H1 (cell line): ENCODE results near the gene FBXO34. TPM values are rescaled to one million over a fixed set of nuclear protein-coding genes. Genes with fewer than 3 reads are reported as not detected.

Experiments
- CTCF ChIA-PET: fragments of 300-600 bp; sonication (Branson Sonifier 250); formaldehyde crosslinking; loops from one replicate; lab custom pipeline; 2021; ENCODE audit not compliant: partially characterized antibody; lab: Charles Lee
- POLR2A ChIA-PET: fragments of 300-600 bp; sonication (Branson Sonifier 250); formaldehyde crosslinking; loops from one replicate; lab custom pipeline; 2021; ENCODE audit warnings: inconsistent platforms; ENCODE audit not compliant: partially characterized antibody; lab: Charles Lee
- DNase-seq, 2 experiments: peaks; one replicate each; pipeline versions ENCODE4 v3.0.0 to v3.0.0-alpha.2; 2010 to 2022; ENCODE audit warnings: low spot score in 2 of 2, low read depth in 1 of 2, mixed read lengths in 1 of 2
- FAIRE-seq: peaks from 2 replicates; lab custom pipeline; 2011; peaks lifted over from hg19 to GRCh38; lab: Jason Lieb, UNC
- H2AFZ ChIP-seq: 2 replicates; pipeline ENCODE4 v1.8.1; 2012; ENCODE audit warnings: low read length, inconsistent platforms
- H2AK5ac ChIP-seq: 2 replicates; pipeline ENCODE4 v1.6.1; 2013; ENCODE audit warnings: low read depth, low read length
- H2BK120ac ChIP-seq: replicated peaks from 2 replicates; pipeline ENCODE3; 2013; ENCODE audit warnings: low read depth, low read length, inconsistent platforms
- H2BK12ac ChIP-seq: 2 replicates; pipeline ENCODE4 v1.6.1; 2013; ENCODE audit warnings: low read depth, low read length
- H2BK15ac ChIP-seq: 2 replicates; pipeline ENCODE4 v1.6.1; 2013; ENCODE audit warnings: low read length
- H2BK20ac ChIP-seq: 2 replicates; pipeline ENCODE4 v1.6.1; 2013; ENCODE audit warnings: low read length
- H2BK5ac ChIP-seq: 2 replicates; pipeline ENCODE4 v1.6.1; 2013; ENCODE audit warnings: low read depth, low read length
- H3K14ac ChIP-seq: 2 replicates; pipeline ENCODE4 v1.6.1; 2013; ENCODE audit warnings: inconsistent platforms; ENCODE audit not compliant: insufficient read length
- H3K18ac ChIP-seq: 2 replicates; pipeline ENCODE4 v1.6.1; 2013; ENCODE audit warnings: low read length; ENCODE audit errors: extremely low read depth
- H3K23ac ChIP-seq: 2 replicates; pipeline ENCODE4 v1.6.1; 2013; ENCODE audit warnings: inconsistent platforms; ENCODE audit not compliant: insufficient read length
- H3K23me2 ChIP-seq: 2 replicates; pipeline ENCODE4 v1.6.1; 2013; ENCODE audit warnings: low read depth, low read length
- H3K27ac ChIP-seq: 2 replicates; pipeline ENCODE4 v1.6.1; 2011; ENCODE audit warnings: low read depth, low read length, inconsistent platforms
- H3K27me3 ChIP-seq, 4 experiments: replicated peaks in 1 of 4; 1 replicate in 1 of 4; 2 replicates in 3 of 4; pipeline versions ENCODE4 v1.6.1 to v1.8.1; 2011 to 2013; ENCODE audit warnings: low read length in 3 of 4, mild to moderate bottlenecking in 3 of 4, inconsistent platforms in 2 of 4, mixed read lengths in 2 of 4, moderate library complexity in 1 of 4; ENCODE audit not compliant: control insufficient read depth in 3 of 4, insufficient read depth in 3 of 4; ENCODE audit errors: extremely low read depth in 1 of 4
- H3K36me3 ChIP-seq, 4 experiments: 2 replicates each; pipeline versions ENCODE4 v1.6.1 to v1.8.1; 2011 to 2013; ENCODE audit warnings: mild to moderate bottlenecking in 4 of 4, low read length in 3 of 4, moderate library complexity in 2 of 4, control low read depth in 1 of 4, inconsistent platforms in 1 of 4; ENCODE audit not compliant: insufficient read depth in 4 of 4, control insufficient read depth in 2 of 4
- H3K4ac ChIP-seq: replicated peaks from 2 replicates; pipeline ENCODE3; 2013; ENCODE audit warnings: low read length, low read depth, mixed read lengths, inconsistent platforms; ENCODE audit not compliant: insufficient read length
- H3K4me1 ChIP-seq, 4 experiments: replicated peaks in 1 of 4; 1 replicate in 1 of 4; 2 replicates in 3 of 4; pipeline versions ENCODE4 v1.6.1 to v1.8.1; 2011 to 2013; ENCODE audit warnings: low read length in 3 of 4, inconsistent platforms in 2 of 4, mixed read lengths in 1 of 4; ENCODE audit not compliant: insufficient read depth in 4 of 4, control insufficient read depth in 3 of 4
- H3K4me2 ChIP-seq, 2 experiments: 2 replicates each; pipeline versions ENCODE4 v1.6.1 to v1.8.1; 2011 to 2013; ENCODE audit warnings: low read depth in 2 of 2, low read length in 2 of 2, control low read depth in 1 of 2, inconsistent platforms in 1 of 2, mild to moderate bottlenecking in 1 of 2; ENCODE audit not compliant: insufficient read depth in 1 of 2
- H3K4me3 ChIP-seq, 4 experiments: fragments of 200-600, 300-600 bp in 1 of 4; sonication (generic), shearing (Covaris generic), sonication (Bioruptor Twin) in 1 of 4; 2 replicates each; pipeline versions ENCODE4 v1.5.1 to v1.8.1; 2011 to 2016; ENCODE audit warnings: low read length in 4 of 4, low read depth in 3 of 4, control low read depth in 2 of 4, inconsistent platforms in 2 of 4, mild to moderate bottlenecking in 2 of 4, mixed read lengths in 1 of 4, moderate library complexity in 1 of 4; ENCODE audit not compliant: insufficient read depth in 2 of 4; ENCODE audit errors: extremely low read depth in 1 of 4
- H3K56ac ChIP-seq: replicated peaks from 2 replicates; pipeline ENCODE3; 2013; ENCODE audit warnings: low read depth, mild to moderate bottlenecking, mixed read lengths, low read length, inconsistent platforms; ENCODE audit not compliant: insufficient read length
- H3K79me1 ChIP-seq: 2 replicates; pipeline ENCODE4 v1.6.1; 2013; ENCODE audit warnings: low read depth, low read length, control low read depth
- H3K79me2 ChIP-seq, 2 experiments: 2 replicates each; pipeline versions ENCODE4 v1.6.1 to v1.8.1; 2012 to 2013; ENCODE audit warnings: low read length in 2 of 2, mild to moderate bottlenecking in 2 of 2, inconsistent platforms in 1 of 2; ENCODE audit not compliant: insufficient read depth in 2 of 2, control insufficient read depth in 1 of 2
- H3K9ac ChIP-seq, 4 experiments: replicated peaks in 1 of 4; 1 replicate in 1 of 4; 2 replicates in 3 of 4; pipeline versions ENCODE4 v1.6.1 to v1.8.1; 2011 to 2013; ENCODE audit warnings: low read depth in 3 of 4, low read length in 3 of 4, control low read depth in 2 of 4, mild to moderate bottlenecking in 2 of 4, moderate library complexity in 2 of 4, inconsistent platforms in 1 of 4; ENCODE audit errors: extremely low read depth in 1 of 4
- H3K9me3 ChIP-seq, 2 experiments: 2 replicates each; pipeline versions ENCODE4 v1.6.1 to v1.8.1; 2012 to 2013; ENCODE audit warnings: mild to moderate bottlenecking in 2 of 2, moderate library complexity in 2 of 2, control low read depth in 1 of 2, inconsistent platforms in 1 of 2, low read depth in 1 of 2, low read length in 1 of 2, mixed read lengths in 1 of 2; ENCODE audit not compliant: insufficient read depth in 2 of 2
- H4K20me1 ChIP-seq, 2 experiments: replicated peaks in 1 of 2; 2 replicates each; pipeline versions ENCODE3 to v1.8.1; 2011 to 2013; ENCODE audit warnings: inconsistent platforms in 2 of 2, low read length in 2 of 2, mild to moderate bottlenecking in 1 of 2; ENCODE audit not compliant: insufficient read depth in 2 of 2, control insufficient read depth in 1 of 2
- H4K5ac ChIP-seq: 2 replicates; pipeline ENCODE4 v1.6.1; 2013; ENCODE audit warnings: low read length, low read depth, mixed read lengths, inconsistent platforms; ENCODE audit not compliant: insufficient read length
- H4K8ac ChIP-seq: 2 replicates; pipeline ENCODE4 v1.8.0; 2013; ENCODE audit warnings: mild to moderate bottlenecking, moderate library complexity, low read length, inconsistent platforms; ENCODE audit not compliant: insufficient read depth; ENCODE audit errors: extremely low read depth
- H4K91ac ChIP-seq: replicated peaks from 2 replicates; pipeline ENCODE3; 2013; ENCODE audit warnings: low read length, mixed read lengths, inconsistent platforms; ENCODE audit not compliant: insufficient read length
- ATF2 ChIP-seq: IDR thresholded peaks from 2 replicates; pipeline ENCODE4 v1.6.1; 2012; ENCODE audit warnings: low read length, inconsistent platforms
- ATF3 ChIP-seq: IDR thresholded peaks from 2 replicates; pipeline ENCODE4 v1.6.1; 2011; ENCODE audit warnings: low read depth, mild to moderate bottlenecking, low read length; ENCODE audit not compliant: insufficient read depth
- BCL11A ChIP-seq, 2 experiments: IDR thresholded peaks; one replicate each; pipeline ENCODE4 v1.6.1; 2011; ENCODE audit warnings: low read depth in 2 of 2, low read length in 2 of 2, mild to moderate bottlenecking in 2 of 2
- CHD1 ChIP-seq: IDR thresholded peaks from 2 replicates; pipeline ENCODE4 v1.6.1; 2012; ENCODE audit warnings: low read depth, low read length, improper control_type of control experiment
- CTBP2 ChIP-seq: IDR thresholded peaks from 2 replicates; pipeline ENCODE4 v1.7.0; 2011; ENCODE audit warnings: borderline replicate concordance, mild to moderate bottlenecking, moderate library complexity, mixed read lengths, low read length; ENCODE audit not compliant: insufficient read depth, insufficient read length
- MAX ChIP-seq: IDR thresholded peaks from 2 replicates; pipeline ENCODE4 v1.6.1; 2012; ENCODE audit warnings: inconsistent platforms
- NRF1 ChIP-seq: IDR thresholded peaks from 2 replicates; pipeline ENCODE4 v1.6.1; 2011; ENCODE audit warnings: mild to moderate bottlenecking, low read depth, low read length, improper control_type of control experiment
- PHF8 ChIP-seq: fragments of 200-600 bp; sonication (generic); conservative IDR thresholded peaks from 2 replicates; pipeline ENCODE4 v1.7.1; 2012; ENCODE audit warnings: low read depth, mild to moderate bottlenecking, inconsistent platforms, low read length, moderate library complexity
- RAD21 ChIP-seq, 2 experiments: IDR thresholded peaks in 1 of 2; conservative IDR thresholded peaks in 1 of 2; 2 replicates each; pipeline ENCODE4 v1.6.1; 2011; ENCODE audit warnings: low read depth in 2 of 2, low read length in 2 of 2, improper control_type of control experiment in 1 of 2, inconsistent platforms in 1 of 2, mild to moderate bottlenecking in 1 of 2, moderate library complexity in 1 of 2
- SIRT6 ChIP-seq: IDR thresholded peaks from one replicate; pipeline ENCODE4 v1.7.1; 2012; ENCODE audit warnings: low read length, inconsistent platforms
- SP4 ChIP-seq: IDR thresholded peaks from 2 replicates; pipeline ENCODE4 v1.6.1; 2012; ENCODE audit warnings: low read length, inconsistent platforms
- TEAD4 ChIP-seq: IDR thresholded peaks from 2 replicates; pipeline ENCODE4 v1.6.1; 2012; ENCODE audit warnings: low read depth, low read length, inconsistent platforms, mixed read lengths
- WGBS, 2 experiments: shearing (Covaris generic) in 1 of 2; methylation state at CpG; one replicate each; pipeline versions ENCODE4 v1.1.6 to v1.1.7; 2013 to 2015; ENCODE audit warnings: low lambda C conversion rate in 2 of 2, mixed read lengths in 2 of 2, inconsistent platforms in 1 of 2, low coverage in 1 of 2, missing lambda C conversion rate in 1 of 2; ENCODE audit not compliant: insufficient replicate concordance in 2 of 2, insufficient coverage in 1 of 2, insufficient read length in 1 of 2; ENCODE audit errors: extremely low coverage in 1 of 2, missing lambda C conversion rate in 1 of 2; 5-methylcytosine and 5-hydroxymethylcytosine counted together
- polyA plus RNA-seq, 7 experiments: library from polyadenylated mRNA; depleted of rRNA in 3 of 7; stranded (reverse) in 5 of 7; unstranded in 2 of 7; fragments of >200 nt in 5 of 7; fragments of 200-250 nt in 2 of 7; gene quantifications; 1 replicate in 5 of 7; 2 replicates in 1 of 7; 4 replicates in 1 of 7; pipeline versions ENCODE4 v1.2.1 to v1.2.3, GENCODE V29; 2011 to 2013; ENCODE audit warnings: missing spikeins in 2 of 7, mixed read lengths in 2 of 7
- total RNA-seq: library from RNA; stranded (reverse); fragmentation: NEBNext Ultra II Directional; extraction: Animal tissue kit (Norgen Biotek cat#: 25700); gene quantifications from 2 replicates; pipeline ENCODE4 v1.2.1, GENCODE V29; 2021

The FBXO34 gene
- total and polyA plus RNA-seq, 2 of the 8 experiments (the other 6 are each of a cell fraction or from before 2014, with no cell fraction given) = 7.0 to 14.4 TPM

- Histone ChIP-seq H3K9ac (no peak overlapping the region), H3K56ac (no peak overlapping the region), H4K8ac (no peak overlapping the region), H3K4me2 (no peak overlapping the region), H3K9me3 (no peaks in the 10 kb centered on the region), H3K4me1 (no peaks in the 10 kb centered on the region), H2AK5ac (no peak overlapping the region), H3K18ac (no peak overlapping the region), H3K23me2 (no peaks in the 10 kb centered on the region), H3K4me3 (no peak overlapping the region), H2BK20ac (no peak overlapping the region), H2BK15ac (no peak overlapping the region), H4K5ac (no peak overlapping the region), H2BK120ac (no peak overlapping the region), H3K79me1 (no peaks in the 10 kb centered on the region), H4K20me1 (no peaks in the 10 kb centered on the region), H3K4ac (no peak overlapping the region), H2AFZ (no peak overlapping the region), H3K36me3 (peaks cover 0 to 8% (median 0%) of the 10 kb centered on the region in 4 experiments; a peak in 2 of 8 replicates), H2BK5ac (no peak overlapping the region), H3K23ac (no peak overlapping the region), H3K27me3 (no peaks in the 10 kb centered on the region), H3K14ac (no peak overlapping the region), H3K27ac (no peak overlapping the region), H3K79me2 (no peaks in the 10 kb centered on the region), H2BK12ac (no peak overlapping the region), H4K91ac (no peak overlapping the region)
- 96% methylated on average over 2 of the region's 2 CpGs; no CpG with 5 or more reads in 1 of the 2 experiments for WGBS, 2 experiments
- DNase-seq (no peak), FAIRE-seq (no peak)
- ChIA-PET POLR2A (no interaction called here), CTCF (interaction anchor here (0.6 to 1.5 kb wide), 4 partner anchors 9 to 297 kb away, joined by 3 to 6 read pairs (median 4); no protein-coding TSS in a partner anchor)
- TF ChIP-seq PHF8 = no peak
- TF ChIP-seq CTBP2 = no peak
- TF ChIP-seq CHD1 = no peak
- no peak for TF ChIP-seq SIRT6
- TF ChIP-seq ATF2 = no peak
- no peak for TF ChIP-seq BCL11A (IDR thresholded peaks at IDR 0.05; ENCODE audit: low read depth in 2 of 2, low read length in 2 of 2)
- no peak for TF ChIP-seq NRF1
- no peak for TF ChIP-seq SP4
- TF ChIP-seq MAX = no peak
- TF ChIP-seq RAD21 (IDR thresholded peaks at IDR 0.05 in 1 of 2, conservative IDR thresholded peaks at IDR 0.05 in 1 of 2; ENCODE audit: low read depth in 2 of 2, low read length in 2 of 2) = no peak
- TF ChIP-seq TEAD4 = no peak
- no peak for TF ChIP-seq ATF3
These were observed 90.0 kb downstream of the FBXO34 start for GRCh38 chr14:55361190-55361589.
